Common myeloid progenitor, CD34-positive (primary cell): ENCODE measurements around the gene RAP1GAP2.

ENCODE experiments used
- CTCF ChIA-PET: fragments of 350-600 bp; sonication (Branson Sonifier 250); formaldehyde crosslinking; loops from one replicate; lab custom pipeline; 2021; ENCODE audit warnings: antibody characterized with exemption; lab: Charles Lee
- POLR2A ChIA-PET: fragments of 350-600 bp; sonication (Branson Sonifier 250); formaldehyde crosslinking; loops from one replicate; lab custom pipeline; 2021; ENCODE audit warnings: antibody characterized with exemption; lab: Charles Lee
- DNase-seq, 3 donors: peaks; one replicate each; pipeline versions ENCODE4 v3.0.0 to v3.0.0-alpha.2; 2013
- H3K27ac ChIP-seq, 2 experiments: 1 replicate in 1 of 2; 2 replicates in 1 of 2; pipeline ENCODE4 v1.7.0; 2013; ENCODE audit warnings: inconsistent platforms in 2 of 2, low read length in 2 of 2, mild to moderate bottlenecking in 2 of 2, low read depth in 1 of 2, moderate library complexity in 1 of 2; ENCODE audit not compliant: severe bottlenecking in 2 of 2, insufficient read depth in 1 of 2, poor library complexity in 1 of 2
- H3K27me3 ChIP-seq, 5 experiments: replicated peaks in 2 of 5; 1 replicate in 3 of 5; 2 replicates in 2 of 5; pipeline versions ENCODE4 v1.6.1 to v1.7.0; 2013; ENCODE audit warnings: low read length in 4 of 5, mild to moderate bottlenecking in 2 of 5, moderate library complexity in 2 of 5, inconsistent platforms in 1 of 5; ENCODE audit not compliant: insufficient read depth in 5 of 5, control insufficient read depth in 4 of 5
- H3K36me3 ChIP-seq, 4 experiments: 1 replicate in 2 of 4; 2 replicates in 2 of 4; pipeline versions ENCODE4 v1.6.1 to v1.7.0; 2013; ENCODE audit warnings: low read length in 3 of 4, control low read depth in 1 of 4, mild to moderate bottlenecking in 1 of 4; ENCODE audit not compliant: control insufficient read depth in 4 of 4, insufficient read depth in 4 of 4
- H3K4me1 ChIP-seq, 4 experiments: 1 replicate in 3 of 4; 2 replicates in 1 of 4; pipeline versions ENCODE4 v1.6.1 to v1.7.1; 2013; ENCODE audit warnings: low read length in 3 of 4, mild to moderate bottlenecking in 3 of 4, control low read depth in 1 of 4, inconsistent platforms in 1 of 4, moderate library complexity in 1 of 4; ENCODE audit not compliant: control insufficient read depth in 4 of 4, insufficient read depth in 4 of 4; ENCODE audit errors: control extremely low read depth in 1 of 4
- H3K4me3 ChIP-seq, 7 experiments: 1 replicate in 4 of 7; 2 replicates in 3 of 7; pipeline versions ENCODE4 v1.5.1 to v1.7.0; 2013; ENCODE audit warnings: mild to moderate bottlenecking in 7 of 7, low read length in 6 of 7, moderate library complexity in 6 of 7, inconsistent platforms in 2 of 7, low read depth in 2 of 7, control low read depth in 1 of 7; ENCODE audit not compliant: insufficient read depth in 4 of 7, control insufficient read depth in 1 of 7; ENCODE audit errors: extremely low read depth in 1 of 7
- H3K9me3 ChIP-seq, 5 experiments: 1 replicate in 4 of 5; 2 replicates in 1 of 5; pipeline versions ENCODE4 v1.6.1 to v1.7.1; 2013; ENCODE audit warnings: low read length in 4 of 5, mild to moderate bottlenecking in 2 of 5, inconsistent platforms in 1 of 5, low read depth in 1 of 5, moderate library complexity in 1 of 5; ENCODE audit not compliant: control insufficient read depth in 4 of 5, insufficient read depth in 2 of 5; ENCODE audit errors: control extremely low read depth in 1 of 5
- WGBS: methylation state at CpG from one replicate; pipeline ENCODE4 v1.1.5; 2013; ENCODE audit not compliant: insufficient coverage; 5-methylcytosine and 5-hydroxymethylcytosine counted together

Gene RAP1GAP2

DNA sequence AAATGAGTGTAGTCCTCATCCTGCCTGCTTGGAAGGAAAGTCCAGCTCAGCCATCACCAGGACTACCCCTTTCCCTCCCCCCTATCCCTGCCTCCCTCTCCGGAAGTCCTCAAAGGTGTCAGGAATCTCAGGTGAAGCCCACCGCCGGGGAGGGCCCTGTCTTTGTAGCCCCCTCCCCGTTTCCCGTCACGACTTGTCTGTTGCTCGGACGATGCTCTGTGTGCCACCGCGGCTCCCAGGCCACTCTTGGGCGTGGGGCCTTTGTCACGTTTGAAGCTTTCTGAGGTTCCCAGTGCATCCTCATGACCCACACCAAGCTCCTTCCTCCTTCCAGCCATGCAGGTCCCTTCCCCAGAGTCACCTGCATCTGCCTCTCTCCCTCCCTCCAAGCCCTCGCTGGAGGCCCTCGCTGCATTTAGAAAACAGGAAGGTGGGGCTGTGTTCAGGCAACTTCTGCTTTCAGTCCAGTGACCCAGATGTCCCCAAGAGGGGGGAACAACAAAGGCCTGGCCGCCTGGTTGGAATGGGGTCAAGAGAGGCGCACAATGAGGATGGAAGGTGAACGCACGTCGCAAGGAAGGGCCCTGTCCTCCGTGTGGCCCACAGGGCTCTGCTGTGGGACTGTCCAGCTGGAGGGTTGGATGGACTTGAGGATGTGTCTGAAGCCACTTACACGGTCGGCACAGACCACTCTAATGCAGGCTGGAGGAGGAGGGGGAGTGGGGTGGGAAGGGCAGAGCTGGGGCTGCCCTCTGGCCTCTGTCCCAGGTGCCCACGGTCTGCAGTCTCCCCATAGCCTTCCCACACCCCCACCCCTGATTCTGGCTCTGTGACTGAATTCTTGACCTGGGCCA lies 207.3 kb downstream of the RAP1GAP2 start:
- 5% methylated on average over 14 of the region's 23 CpGs for WGBS
- peaks cover 5 to 42% (median 39%) of the 10 kb centered on the region in 4 experiments for H3K4me1 ChIP-seq
- no peaks in the 10 kb centered on the region for H3K27me3 ChIP-seq
- H3K27ac ChIP-seq, result peak overlapping the region in 1 of 2 experiments; percentile 33
- H3K9me3 ChIP-seq, result no peaks in the 10 kb centered on the region
- peak; percentile 72 to 94 (median 91) for DNase-seq
- ChIA-PET POLR2A (interaction anchor here (0.7 to 0.9 kb wide), 2 partner anchors 15 to 179 kb away, joined by 3 read pairs; no protein-coding TSS in a partner anchor), CTCF (interaction anchor here (0.9 to 2.3 kb wide), 11 partner anchors 17 to 215 kb away, joined by 3 to 9 read pairs (median 4); no protein-coding TSS in a partner anchor)
- peaks cover 5 to 39% (median 19%) of the 10 kb centered on the region in 4 experiments for H3K36me3 ChIP-seq
- H3K4me3 ChIP-seq, result peak overlapping the region in 6 of 7 experiments; percentile 8 to 71 (median 50)

DNA sequence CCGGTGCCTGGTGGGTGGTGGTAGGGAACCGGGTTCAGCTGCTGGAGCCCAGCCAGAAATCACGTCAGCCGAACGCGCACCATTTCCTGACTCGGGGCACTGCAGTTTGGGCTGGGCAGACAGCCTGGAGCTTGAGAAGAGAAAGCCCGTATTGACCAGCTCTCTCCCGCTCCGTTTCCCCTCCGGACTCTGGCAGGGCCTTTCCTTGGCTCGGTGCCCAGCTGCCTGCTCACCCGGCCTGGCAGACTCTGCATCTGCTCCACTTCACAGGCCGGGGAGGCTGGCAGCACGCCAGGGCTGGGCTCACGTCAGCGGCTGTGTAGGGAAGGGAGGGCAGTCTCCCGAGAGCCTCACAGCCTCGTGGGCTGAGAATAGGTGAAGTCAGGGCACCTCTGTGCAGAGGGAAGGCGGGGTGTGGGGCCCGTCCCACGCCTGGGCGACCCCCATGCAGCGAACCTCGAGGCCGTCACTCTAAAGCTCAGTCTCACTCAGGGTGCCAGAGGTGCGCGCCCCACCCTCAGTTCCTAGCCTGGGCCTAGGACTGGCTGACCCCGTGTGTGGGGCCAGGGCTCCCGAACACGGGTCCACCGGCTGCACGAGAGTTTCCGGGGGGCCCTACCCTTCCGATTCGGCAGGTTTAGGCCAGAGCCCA lies 208.0 kb downstream of the RAP1GAP2 start:
- peaks cover 4 to 40% (median 15%) of the 10 kb centered on the region in 4 experiments for H3K36me3 ChIP-seq
- H3K4me1 ChIP-seq, result peaks cover 5 to 42% (median 39%) of the 10 kb centered on the region in 4 experiments
- H3K9me3 ChIP-seq, result no peaks in the 10 kb centered on the region
- DNase-seq, result peak; percentile 88 to 93 (median 92)
- WGBS, result 6% methylated on average over 31 of the region's 36 CpGs
- H3K4me3 ChIP-seq, result peak overlapping the region in 6 of 7 experiments; percentile 10 to 71 (median 50)
- no peaks in the 10 kb centered on the region for H3K27me3 ChIP-seq
- peak overlapping the region in 1 of 2 experiments; percentile 33 for H3K27ac ChIP-seq
- POLR2A ChIA-PET, result interaction anchor here (0.7 to 0.9 kb wide), 2 partner anchors 16 to 180 kb away, joined by 3 read pairs; no protein-coding TSS in a partner anchor
- CTCF ChIA-PET, result interaction anchor here (1.0 to 2.3 kb wide), 10 partner anchors 8 to 216 kb away, joined by 3 to 9 read pairs (median 4); no protein-coding TSS in a partner anchor

GRCh38 chr17:3004925-3005324 lies 208.7 kb downstream of the RAP1GAP2 start:
- H3K4me3 ChIP-seq, result peak overlapping the region in 2 of 7 experiments; percentile 58 to 71
- H3K36me3 ChIP-seq, result peaks cover 3 to 37% (median 17%) of the 10 kb centered on the region in 4 experiments
- no peaks in the 10 kb centered on the region for H3K27me3 ChIP-seq
- POLR2A ChIA-PET, result no interaction called here
- no peak overlapping the region for H3K27ac ChIP-seq
- peak in 2 of 3 donors; percentile 10 to 19 for DNase-seq
- CTCF ChIA-PET, result interaction anchor here (1.0 to 2.3 kb wide), 5 partner anchors 8 to 214 kb away, joined by 3 to 9 read pairs (median 4); no protein-coding TSS in a partner anchor
- H3K4me1 ChIP-seq, result peaks cover 5 to 42% (median 39%) of the 10 kb centered on the region in 4 experiments
- H3K9me3 ChIP-seq, result no peaks in the 10 kb centered on the region
- WGBS, result 82% methylated on average over 12 of the region's 13 CpGs

- no peaks in the 10 kb centered on the region for H3K9me3 ChIP-seq
- 97% methylated on average over 12 of the region's 12 CpGs for WGBS
- H3K27me3 ChIP-seq, result no peaks in the 10 kb centered on the region
- no peak overlapping the region for H3K4me3 ChIP-seq
- peaks cover 5 to 42% (median 39%) of the 10 kb centered on the region in 4 experiments for H3K4me1 ChIP-seq
- H3K27ac ChIP-seq, result no peak overlapping the region
- CTCF ChIA-PET, result interaction anchor here (1.8 to 2.3 kb wide), 2 partner anchors 178 to 215 kb away, joined by 5 to 9 read pairs; no protein-coding TSS in a partner anchor
- POLR2A ChIA-PET, result no interaction called here
- DNase-seq, result no peak
- H3K36me3 ChIP-seq, result peaks cover 3 to 41% (median 17%) of the 10 kb centered on the region in 4 experiments
Measured at GRCh38 chr17:3005696-3006095, 209.5 kb downstream of the RAP1GAP2 start.

GRCh38 chr17:3006801-3007200 lies 210.6 kb downstream of the RAP1GAP2 start:
- Histone ChIP-seq H3K36me3 (peaks cover 3 to 45% (median 20%) of the 10 kb centered on the region in 4 experiments), H3K4me3 (no peak overlapping the region), H3K4me1 (peaks cover 2 to 39% (median 37%) of the 10 kb centered on the region in 4 experiments), H3K27ac (no peak overlapping the region), H3K27me3 (no peaks in the 10 kb centered on the region), H3K9me3 (no peaks in the 10 kb centered on the region)
- POLR2A ChIA-PET, result no interaction called here
- DNase-seq, result no peak
- CTCF ChIA-PET, result interaction anchor here (1.1 to 4.7 kb wide), 4 partner anchors 157 to 218 kb away, joined by 5 to 32 read pairs (median 16); no protein-coding TSS in a partner anchor
- WGBS, result 98% methylated on average over 4 of the region's 4 CpGs

DNA sequence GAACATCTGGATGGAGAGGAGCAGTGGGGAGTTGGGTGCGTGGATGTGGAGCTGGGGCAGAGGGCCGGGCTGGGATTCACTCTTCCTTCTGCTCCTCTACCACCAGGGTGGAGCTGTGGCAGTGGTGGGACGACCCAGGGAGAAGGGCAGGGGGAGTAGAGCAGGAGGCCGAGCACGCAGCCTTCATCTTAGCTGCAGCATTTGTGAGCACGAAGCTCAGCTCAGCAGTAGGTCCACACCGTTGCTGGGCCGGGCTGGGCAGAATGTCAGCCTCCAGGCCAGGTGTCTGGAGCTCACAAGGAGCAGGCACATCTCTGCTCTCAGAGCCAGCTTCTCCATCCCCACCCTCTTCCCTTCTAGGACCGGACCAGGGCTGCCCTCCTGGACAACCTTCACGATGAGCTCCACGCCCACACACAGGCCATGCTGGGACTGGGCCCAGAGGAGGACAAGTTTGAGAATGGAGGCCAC lies 211.4 kb downstream of the RAP1GAP2 start:
- Histone ChIP-seq H3K4me1 (peaks cover 2 to 32% (median 29%) of the 10 kb centered on the region in 4 experiments), H3K9me3 (no peaks in the 10 kb centered on the region), H3K4me3 (no peak overlapping the region), H3K36me3 (peaks cover 3 to 48% (median 21%) of the 10 kb centered on the region in 4 experiments), H3K27me3 (no peaks in the 10 kb centered on the region), H3K27ac (no peak overlapping the region)
- DNase-seq, result no peak
- POLR2A ChIA-PET, result no interaction called here
- CTCF ChIA-PET, result interaction anchor here (0.5 to 4.7 kb wide), 7 partner anchors 8 to 222 kb away, joined by 3 to 32 read pairs (median 5); no protein-coding TSS in a partner anchor
- WGBS, result 94% methylated on average over 6 of the region's 11 CpGs
